ENCODE results near the gene MAX.
"Not testable (repeated sequence)": the region's sequence is repeated elsewhere in the genome, so short reads cannot be mapped to it uniquely, and the experiment has no call there.

The MAX gene

DNA sequence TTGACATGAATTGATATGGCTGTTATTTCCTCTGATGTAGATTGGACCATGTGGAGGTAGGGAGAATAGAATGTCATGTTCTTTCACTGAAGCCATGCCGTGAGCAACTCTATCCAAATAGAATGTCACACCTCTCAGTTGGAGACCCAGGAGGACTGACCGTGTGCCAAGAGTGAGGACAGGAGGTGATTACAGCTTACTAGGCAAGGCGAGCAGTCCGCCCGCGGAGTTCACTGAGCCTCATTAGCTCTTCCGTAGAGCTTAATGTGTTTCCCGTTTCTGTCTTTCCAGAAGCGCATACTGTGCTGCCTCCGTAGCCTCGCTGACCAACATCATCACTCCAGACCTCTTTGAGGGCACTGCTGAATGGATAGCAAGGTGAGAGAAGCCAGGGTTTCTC, 70.0 kb downstream of the MAX start:
- FAIRE-seq: no peak

DNA sequence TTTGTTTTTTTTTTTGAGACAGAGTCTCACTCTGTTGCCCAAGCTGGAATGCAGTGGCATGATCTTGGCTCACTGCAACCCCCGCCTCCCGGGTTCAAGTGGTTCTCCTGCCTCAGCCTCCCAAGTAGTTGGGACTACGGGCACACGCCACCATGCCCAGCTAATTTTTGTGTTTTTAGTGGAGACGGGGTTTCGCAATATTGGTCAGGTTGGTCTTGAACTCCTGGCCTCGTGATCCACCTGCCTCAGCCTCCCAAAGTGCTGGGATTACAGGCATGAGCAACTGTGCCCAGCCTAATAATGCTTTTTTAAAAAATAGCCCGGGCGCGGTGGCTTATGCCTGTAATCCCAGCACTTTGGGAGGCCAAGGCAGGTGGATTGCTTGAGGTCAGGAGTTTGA, 71.0 kb downstream of the MAX start:
- FAIRE-seq: not testable (repeated sequence)

DNA sequence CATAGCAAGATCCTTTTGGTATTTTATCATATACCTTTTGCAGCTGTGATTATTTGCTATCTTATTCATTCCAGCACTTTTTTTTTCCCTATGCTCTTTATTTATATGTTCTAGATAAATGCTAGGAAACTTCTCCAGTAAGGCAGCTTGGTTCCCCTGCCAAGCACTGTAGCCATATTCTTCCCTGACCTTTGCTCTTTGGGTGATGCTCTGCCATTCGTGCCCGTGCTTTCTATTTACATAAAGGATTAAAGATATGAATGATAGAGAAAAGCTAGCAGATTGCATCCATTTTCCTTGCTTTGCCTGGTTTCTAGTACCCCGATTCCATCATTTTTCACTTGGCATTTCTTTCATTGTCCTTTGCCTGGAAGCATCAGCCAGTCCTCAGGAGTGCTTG, 73.4 kb downstream of the MAX start:
- no peak for FAIRE-seq

DNA sequence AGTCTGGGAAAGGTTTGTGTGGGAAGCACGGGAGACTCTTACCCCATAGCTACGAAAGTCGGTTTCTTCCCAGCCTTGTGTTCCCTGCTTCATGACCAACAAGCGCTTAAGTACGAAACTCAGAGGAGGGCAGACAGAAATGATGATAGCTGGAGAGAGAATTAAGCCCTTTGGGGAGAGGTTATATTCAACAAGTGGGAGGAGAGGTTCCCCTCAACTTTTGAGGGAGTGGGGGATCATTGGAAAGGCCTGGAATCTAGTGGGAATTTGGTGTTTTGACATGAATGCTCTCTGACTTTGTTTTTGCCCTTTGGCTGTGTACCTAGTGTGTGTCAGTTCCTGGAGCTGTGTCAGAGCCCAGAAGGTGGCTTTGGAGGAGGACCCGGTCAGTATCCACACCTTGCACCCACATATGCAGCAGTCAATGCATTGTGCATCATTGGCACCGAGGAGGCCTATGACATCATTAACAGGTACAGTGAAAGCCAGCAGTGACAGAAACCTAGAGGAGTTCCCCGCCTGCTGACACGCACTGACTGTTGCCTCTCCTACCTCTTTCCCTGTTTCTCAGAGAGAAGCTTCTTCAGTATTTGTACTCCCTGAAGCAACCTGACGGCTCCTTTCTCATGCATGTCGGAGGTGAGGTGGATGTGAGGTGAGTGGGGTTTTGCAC, 75.1 kb downstream of the MAX start:
- FAIRE-seq: no peak

DNA sequence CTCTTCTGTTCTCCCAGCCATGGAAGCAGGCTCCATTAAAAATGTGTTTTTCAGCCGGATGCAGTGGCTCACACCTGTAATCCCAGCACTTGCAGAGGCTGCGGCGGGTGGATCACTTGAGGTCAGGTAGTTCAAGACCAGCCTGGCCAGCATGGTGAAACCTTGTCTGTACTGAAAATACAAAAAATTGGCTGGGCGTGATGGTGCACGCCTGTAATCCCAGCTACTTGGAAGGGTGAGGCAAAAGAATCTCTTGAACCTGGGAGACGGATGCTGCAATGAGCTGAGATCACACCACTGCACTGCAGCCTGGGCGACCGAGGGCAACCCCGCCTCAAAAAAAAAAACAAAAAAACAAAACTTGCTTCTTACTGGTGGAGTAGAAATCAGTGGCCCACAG, 75.8 kb downstream of the MAX start:
- FAIRE-seq: no peak

DNA sequence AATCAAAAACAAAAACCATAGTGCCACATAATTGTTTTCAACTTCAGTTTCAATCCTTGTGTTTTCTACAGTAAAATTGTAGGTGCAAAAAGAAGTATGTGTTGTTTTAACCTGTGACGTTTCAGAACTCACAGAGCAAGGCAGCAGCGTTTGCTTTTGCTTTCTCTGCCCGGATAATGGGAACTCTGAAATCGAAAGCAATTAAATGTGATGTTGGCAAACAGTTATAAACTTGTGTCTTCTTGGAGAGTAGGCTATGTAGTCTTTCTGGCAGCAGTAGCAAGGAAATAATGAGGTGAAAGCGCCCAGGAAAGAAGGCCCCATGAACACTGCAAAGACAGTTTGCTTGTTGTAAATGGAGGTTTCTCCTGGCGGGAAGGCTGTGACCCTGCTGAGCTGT, 76.5 kb downstream of the MAX start:
- FAIRE-seq: no peak

Measured in A204.1 (cell line).